GM12892 (cell line): ENCODE measurements around the gene GTF3C5.
"Not testable (repeated sequence)": the region's sequence is repeated elsewhere in the genome, so short reads cannot be mapped to it uniquely, and the experiment has no call there.

ENCODE experiments used
- DNase-seq: peaks from one replicate; pipeline ENCODE4 v3.0.0; 2011; ENCODE audit not compliant: insufficient read length
- FAIRE-seq: peaks from 2 replicates; lab custom pipeline; 2011; peaks lifted over from hg19 to GRCh38; lab: Jason Lieb, UNC
- POLR2A ChIP-seq: IDR thresholded peaks from 2 replicates; pipeline ENCODE4 v1.6.1; 2011; ENCODE audit warnings: low read depth, low read length, control low read depth
- POLR2AphosphoS5 ChIP-seq: IDR thresholded peaks from 2 replicates; pipeline ENCODE4 v1.6.1; 2011; ENCODE audit warnings: low read depth, low read length, control low read depth
- TAF1 ChIP-seq: IDR thresholded peaks from 2 replicates; pipeline ENCODE4 v1.6.1; 2011; ENCODE audit warnings: low read depth, mild to moderate bottlenecking, control low read depth, low read length, borderline replicate concordance

The GTF3C5 gene

DNA sequence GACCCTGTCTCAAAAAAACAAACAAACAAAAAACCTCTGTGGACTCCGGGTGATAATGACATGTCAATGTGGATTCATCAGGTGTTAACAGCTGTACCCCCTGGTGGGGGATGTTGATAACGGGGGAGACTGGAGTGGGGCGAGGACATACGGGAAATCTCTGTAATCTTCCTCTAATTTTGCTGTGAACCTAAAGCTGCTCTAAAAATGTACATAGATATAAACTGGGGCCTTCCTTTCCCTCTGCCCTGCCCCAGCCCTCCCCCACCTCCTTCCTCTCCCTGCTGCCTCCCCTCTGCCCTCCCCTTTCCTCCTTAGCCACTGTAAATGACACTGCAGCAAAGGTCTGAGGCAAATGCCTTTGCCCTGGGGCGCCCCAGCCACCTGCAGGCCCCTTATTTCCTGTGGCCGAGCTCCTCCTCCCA lies 29.6 kb downstream of the GTF3C5 start:
- FAIRE-seq, result no peak

DNA sequence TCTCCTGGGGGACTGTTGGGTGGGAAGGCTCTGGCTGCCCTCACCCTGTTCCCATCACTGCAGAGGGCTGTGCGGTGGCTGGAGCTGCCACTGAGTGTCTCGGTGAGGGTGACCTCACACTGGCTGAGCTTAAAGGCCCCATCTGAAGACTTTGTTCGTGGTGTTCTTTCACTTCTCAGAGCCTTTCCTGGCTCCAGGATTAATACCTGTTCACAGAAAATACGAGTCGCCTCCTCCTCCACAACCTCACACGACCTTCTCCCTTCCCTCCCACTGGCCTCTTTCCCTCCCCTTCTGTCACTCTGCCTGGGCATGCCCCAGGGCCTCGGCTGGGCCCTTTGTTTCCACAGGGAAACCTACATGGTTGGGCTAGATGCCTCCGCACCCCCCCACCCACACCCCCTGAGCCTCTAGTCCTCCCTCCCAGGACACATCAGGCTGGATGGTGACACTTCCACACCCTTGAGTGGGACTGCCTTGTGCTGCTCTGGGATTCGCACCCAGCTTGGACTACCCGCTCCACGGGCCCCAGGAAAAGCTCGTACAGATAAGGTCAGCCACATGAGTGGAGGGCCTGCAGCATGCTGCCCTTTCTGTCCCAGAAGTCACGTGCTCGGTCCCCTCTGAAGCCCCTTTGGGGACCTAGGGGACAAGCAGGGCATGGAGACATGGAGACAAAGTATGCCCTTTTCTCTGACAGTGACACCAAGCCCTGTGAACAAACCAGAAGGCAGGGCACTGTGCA lies 30.4 kb downstream of the GTF3C5 start:
- not testable (repeated sequence) for DNase-seq, FAIRE-seq

More for the DNA sequence above, 29.6 kb downstream of the GTF3C5 start:
- no peak for DNase-seq
- TF ChIP-seq TAF1 (no peak), POLR2A (no peak), POLR2AphosphoS5 (no peak)

DNA sequence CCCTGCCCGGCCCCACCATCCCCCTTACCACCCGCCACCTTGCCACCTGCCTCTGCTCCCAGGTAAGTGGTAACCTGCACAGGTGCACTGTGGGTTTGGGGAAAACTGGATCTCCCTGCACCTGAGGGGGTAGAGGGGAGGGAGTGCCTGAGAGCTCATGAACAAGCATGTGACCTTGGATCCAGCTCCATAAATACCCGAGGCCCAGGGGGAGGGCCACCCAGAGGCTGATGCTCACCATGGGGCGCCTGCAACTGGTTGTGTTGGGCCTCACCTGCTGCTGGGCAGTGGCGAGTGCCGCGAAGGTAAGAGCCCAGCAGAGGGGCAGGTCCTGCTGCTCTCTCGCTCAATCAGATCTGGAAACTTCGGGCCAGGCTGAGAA lies 31.0 kb downstream of the GTF3C5 start, which contains the start of gene CEL:
Gene CEL (plus strand): TSS at position 218 of the 382 bp plus-strand sequence. CDS start 22 bp downstream, at position 240.
- peak; percentile 81 for FAIRE-seq
- not testable (repeated sequence) for DNase-seq

DNA sequence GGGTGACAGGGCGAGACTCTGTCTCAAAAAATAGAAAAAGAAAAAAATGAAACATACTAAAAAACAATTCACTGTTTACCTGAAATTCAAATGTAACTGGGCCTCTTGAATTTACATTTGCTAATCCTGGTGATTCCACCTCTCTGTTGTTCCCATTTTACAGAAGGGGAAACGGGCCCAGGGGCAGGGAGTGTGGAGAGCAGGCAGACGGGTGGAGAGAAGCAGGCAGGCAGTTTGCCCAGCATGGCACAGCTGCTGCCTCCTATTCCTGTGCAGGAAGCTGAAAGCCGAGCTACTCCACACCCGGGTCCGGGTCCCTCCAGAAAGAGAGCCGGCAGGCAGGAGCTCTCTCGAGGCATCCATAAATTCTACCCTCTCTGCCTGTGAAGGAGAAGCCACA lies 31.8 kb downstream of the GTF3C5 start:
- FAIRE-seq, result not testable (repeated sequence)

DNA sequence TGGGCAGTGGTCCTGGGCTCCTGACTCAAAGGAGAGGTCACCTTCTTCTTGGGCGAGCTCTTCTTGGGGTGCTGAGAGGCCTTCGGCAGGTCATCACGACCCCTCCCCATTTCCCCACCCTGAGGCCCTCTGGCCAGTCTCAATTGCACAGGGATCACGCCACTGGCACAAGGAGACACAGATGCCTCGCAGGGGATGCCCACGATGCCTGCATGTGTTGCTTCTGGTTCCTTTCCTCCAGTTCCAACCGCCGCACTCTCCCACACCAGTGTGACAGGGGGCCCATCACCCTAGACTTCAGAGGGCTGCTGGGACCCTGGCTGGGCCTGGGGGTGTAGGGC lies 32.3 kb downstream of the GTF3C5 start:
- DNase-seq (no peak), FAIRE-seq (no peak)
- TF ChIP-seq POLR2AphosphoS5 (no peak), TAF1 (no peak), POLR2A (no peak)

More for the DNA sequence above, 31.8 kb downstream of the GTF3C5 start:
- DNase-seq, result not testable (repeated sequence)

DNA sequence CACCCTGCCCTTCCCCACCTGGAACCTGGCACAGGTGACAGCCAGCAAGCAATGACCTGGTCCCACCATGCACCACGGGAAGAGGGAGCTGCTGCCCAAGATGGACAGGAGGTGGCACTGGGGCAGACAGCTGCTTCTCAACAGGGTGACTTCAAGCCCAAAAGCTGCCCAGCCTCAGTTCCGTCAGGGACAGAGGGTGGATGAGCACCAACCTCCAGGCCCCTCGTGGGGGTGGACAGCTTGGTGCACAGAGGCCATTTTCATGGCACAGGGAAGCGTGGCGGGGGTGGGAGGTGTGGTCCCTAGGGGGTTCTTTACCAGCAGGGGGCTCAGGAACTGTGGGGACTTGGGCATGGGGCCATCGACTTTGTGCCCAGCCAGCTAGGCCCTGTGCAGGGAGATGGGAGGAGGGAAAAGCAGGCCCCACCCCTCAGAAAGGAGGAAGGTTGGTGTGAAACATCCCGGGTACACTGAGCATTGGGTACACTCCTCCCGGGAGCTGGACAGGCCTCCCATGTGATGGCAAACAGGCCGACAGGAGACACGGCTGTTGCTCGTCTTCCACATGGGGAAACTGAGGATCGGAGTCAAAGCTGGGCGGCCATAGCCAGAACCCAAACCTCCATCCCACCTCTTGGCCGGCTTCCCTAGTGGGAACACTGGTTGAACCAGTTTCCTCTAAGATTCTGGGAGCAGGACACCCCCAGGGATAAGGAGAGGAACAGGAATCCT lies 32.9 kb downstream of the GTF3C5 start:
- FAIRE-seq, result no peak

DNA sequence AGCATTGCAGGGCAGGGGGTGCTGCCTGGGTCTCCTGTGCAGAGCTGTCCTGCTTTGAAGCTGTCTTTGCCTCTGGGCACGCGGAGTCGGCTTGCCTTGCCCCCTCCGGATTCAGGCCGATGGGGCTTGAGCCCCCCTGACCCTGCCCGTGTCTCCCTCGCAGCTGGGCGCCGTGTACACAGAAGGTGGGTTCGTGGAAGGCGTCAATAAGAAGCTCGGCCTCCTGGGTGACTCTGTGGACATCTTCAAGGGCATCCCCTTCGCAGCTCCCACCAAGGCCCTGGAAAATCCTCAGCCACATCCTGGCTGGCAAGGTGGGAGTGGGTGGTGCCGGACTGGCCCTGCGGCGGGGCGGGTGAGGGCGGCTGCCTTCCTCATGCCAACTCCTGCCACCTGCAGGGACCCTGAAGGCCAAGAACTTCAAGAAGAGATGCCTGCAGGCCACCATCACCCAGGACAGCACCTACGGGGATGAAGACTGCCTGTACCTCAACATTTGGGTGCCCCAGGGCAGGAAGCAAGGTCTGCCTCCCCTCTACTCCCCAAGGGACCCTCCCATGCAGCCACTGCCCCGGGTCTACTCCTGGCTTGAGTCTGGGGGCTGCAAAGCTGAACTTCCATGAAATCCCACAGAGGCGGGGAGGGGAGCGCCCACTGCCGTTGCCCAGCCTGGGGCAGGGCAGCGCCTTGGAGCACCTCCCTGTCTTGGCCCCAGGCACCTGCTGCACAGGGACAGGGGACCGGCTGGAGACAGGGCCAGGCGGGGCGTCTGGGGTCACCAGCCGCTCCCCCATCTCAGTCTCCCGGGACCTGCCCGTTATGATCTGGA lies 33.7 kb downstream of the GTF3C5 start:
- DNase-seq (no peak), FAIRE-seq (no peak)
- no peak for TF ChIP-seq TAF1
- TF ChIP-seq POLR2AphosphoS5, result no peak
- TF ChIP-seq POLR2A, result no peak

More for the DNA sequence above, 32.9 kb downstream of the GTF3C5 start:
- no peak for DNase-seq
- no peak for TF ChIP-seq POLR2AphosphoS5

DNA sequence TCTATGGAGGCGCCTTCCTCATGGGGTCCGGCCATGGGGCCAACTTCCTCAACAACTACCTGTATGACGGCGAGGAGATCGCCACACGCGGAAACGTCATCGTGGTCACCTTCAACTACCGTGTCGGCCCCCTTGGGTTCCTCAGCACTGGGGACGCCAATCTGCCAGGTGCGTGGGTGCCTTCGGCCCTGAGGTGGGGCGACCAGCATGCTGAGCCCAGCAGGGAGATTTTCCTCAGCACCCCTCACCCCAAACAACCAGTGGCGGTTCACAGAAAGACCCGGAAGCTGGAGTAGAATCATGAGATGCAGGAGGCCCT lies 34.2 kb downstream of the GTF3C5 start:
- TF ChIP-seq POLR2A (no peak), POLR2AphosphoS5 (no peak), TAF1 (no peak)
- DNase-seq (no peak), FAIRE-seq (no peak)

DNA sequence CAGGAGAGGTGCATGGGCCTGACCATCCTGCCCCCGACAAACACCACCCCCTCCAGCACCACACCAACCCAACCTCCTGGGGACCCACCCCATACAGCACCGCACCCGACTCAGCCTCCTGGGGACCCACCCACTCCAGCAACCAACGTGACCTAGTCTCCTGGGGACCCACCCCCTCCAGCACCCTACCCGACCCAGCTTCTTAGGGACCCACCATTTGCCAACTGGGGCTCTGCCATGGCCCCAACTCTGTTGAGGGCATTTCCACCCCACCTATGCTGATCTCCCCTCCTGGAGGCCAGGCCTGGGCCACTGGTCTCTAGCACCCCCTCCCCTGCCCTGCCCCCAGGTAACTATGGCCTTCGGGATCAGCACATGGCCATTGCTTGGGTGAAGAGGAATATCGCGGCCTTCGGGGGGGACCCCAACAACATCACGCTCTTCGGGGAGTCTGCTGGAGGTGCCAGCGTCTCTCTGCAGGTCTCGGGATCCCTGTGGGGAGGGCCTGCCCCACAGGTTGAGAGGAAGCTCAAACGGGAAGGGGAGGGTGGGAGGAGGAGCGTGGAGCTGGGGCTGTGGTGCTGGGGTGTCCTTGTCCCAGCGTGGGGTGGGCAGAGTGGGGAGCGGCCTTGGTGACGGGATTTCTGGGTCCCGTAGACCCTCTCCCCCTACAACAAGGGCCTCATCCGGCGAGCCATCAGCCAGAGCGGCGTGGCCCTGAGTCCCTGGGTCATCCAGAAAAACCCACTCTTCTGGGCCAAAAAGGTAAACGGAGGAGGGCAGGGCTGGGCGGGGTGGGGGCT lies 35.6 kb downstream of the GTF3C5 start:
- FAIRE-seq (no peak), DNase-seq (no peak)
- no peak for TF ChIP-seq POLR2AphosphoS5

DNA sequence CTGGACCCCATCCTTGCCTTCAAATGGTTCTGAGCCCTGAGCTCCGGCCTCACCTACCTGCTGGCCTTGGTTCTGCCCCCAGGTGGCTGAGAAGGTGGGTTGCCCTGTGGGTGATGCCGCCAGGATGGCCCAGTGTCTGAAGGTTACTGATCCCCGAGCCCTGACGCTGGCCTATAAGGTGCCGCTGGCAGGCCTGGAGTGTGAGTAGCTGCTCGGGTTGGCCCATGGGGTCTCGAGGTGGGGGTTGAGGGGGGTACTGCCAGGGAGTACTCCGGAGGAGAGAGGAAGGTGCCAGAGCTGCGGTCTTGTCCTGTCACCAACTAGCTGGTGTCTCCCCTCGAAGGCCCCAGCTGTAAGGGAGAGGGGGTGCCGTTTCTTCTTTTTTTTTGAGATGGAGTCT lies 36.2 kb downstream of the GTF3C5 start:
- no peak for FAIRE-seq
- DNase-seq, result no peak
- TF ChIP-seq TAF1 (no peak), POLR2A (no peak), POLR2AphosphoS5 (no peak)

DNA sequence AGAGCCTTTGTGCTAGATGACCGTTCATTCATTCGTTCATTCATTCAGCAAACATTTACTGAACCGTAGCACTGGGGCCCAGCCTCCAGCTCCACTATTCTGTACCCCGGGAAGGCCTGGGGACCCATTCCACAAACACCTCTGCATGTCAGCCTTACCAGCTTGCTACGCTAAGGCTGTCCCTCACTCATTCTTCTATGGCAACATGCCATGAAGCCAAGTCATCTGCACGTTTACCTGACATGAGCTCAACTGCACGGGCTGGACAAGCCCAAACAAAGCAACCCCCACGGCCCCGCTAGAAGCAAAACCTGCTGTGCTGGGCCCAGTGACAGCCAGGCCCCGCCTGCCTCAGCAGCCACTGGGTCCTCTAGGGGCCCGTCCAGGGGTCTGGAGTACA lies 37.0 kb downstream of the GTF3C5 start:
- TF ChIP-seq POLR2AphosphoS5 (no peak), TAF1 (no peak), POLR2A (no peak)
- FAIRE-seq (peak; percentile 65), DNase-seq (no peak)

DNA sequence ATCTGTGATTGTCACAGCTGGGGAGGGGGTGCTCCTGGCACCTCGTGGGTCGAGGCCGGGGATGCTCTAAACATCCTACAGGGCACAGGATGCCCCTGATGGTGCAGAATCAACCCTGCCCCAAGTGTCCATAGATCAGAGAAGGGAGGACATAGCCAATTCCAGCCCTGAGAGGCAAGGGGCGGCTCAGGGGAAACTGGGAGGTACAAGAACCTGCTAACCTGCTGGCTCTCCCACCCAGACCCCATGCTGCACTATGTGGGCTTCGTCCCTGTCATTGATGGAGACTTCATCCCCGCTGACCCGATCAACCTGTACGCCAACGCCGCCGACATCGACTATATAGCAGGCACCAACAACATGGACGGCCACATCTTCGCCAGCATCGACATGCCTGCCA lies 37.6 kb downstream of the GTF3C5 start:
- DNase-seq, FAIRE-seq: not testable (repeated sequence)

DNA sequence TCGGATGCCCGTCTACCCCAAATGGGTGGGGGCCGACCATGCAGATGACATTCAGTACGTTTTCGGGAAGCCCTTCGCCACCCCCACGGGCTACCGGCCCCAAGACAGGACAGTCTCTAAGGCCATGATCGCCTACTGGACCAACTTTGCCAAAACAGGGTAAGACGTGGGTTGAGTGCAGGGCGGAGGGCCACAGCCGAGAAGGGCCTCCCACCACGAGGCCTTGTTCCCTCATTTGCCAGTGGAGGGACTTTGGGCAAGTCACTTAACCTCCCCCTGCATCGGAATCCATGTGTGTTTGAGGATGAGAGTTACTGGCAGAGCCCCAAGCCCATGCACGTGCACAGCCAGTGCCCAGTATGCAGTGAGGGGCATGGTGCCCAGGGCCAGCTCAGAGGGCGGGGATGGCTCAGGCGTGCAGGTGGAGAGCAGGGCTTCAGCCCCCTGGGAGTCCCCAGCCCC lies 39.7 kb downstream of the GTF3C5 start:
- DNase-seq, result not testable (repeated sequence)
- FAIRE-seq, result peak; percentile 14

DNA sequence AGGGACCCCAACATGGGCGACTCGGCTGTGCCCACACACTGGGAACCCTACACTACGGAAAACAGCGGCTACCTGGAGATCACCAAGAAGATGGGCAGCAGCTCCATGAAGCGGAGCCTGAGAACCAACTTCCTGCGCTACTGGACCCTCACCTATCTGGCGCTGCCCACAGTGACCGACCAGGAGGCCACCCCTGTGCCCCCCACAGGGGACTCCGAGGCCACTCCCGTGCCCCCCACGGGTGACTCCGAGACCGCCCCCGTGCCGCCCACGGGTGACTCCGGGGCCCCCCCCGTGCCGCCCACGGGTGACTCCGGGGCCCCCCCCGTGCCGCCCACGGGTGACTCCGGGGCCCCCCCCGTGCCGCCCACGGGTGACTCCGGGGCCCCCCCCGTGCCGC lies 40.2 kb downstream of the GTF3C5 start:
- not testable (repeated sequence) for DNase-seq, FAIRE-seq
